GM12801 (cell line): Measurements from ENCODE around the gene PCP4L1.

Experiments
- CTCF ChIP-seq: IDR thresholded peaks from one replicate; pipeline ENCODE4 v1.5.1; 2011; ENCODE audit warnings: control low read depth; ENCODE audit not compliant: insufficient read length; ENCODE audit errors: extremely low read depth

PCP4L1 gene

DNA sequence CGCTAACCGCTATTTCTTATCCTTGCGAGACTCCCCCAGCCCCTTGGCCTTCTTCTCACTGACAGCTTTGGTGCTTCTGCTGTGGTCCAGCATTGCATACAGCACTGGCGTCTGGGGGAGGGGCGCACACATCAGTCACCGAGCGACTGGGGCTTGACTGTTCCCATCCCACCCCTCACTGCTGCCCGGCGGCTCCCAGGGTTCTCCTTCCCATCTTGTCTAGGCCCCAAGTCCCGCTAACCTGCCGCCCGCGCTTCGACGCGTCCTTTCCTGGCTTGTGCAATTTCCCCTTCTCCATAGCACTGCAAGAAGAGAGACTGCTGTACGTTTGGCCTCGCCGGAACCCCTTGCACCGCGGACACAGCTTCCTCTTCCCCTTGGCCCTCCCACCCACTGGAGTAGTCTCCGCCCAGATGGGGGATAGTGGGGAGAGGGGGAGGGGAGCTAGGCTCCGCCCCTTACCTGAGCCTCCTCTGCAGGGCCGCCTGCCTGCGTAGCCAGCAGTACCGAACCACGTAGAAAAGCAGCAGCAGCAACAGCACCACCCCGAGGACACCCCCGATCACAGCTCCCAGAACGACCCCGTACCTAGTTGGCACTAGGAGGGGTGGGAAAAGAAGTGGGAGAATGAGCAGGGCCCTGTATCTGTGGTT is 47.4 kb downstream of the PCP4L1 start:
- TF ChIP-seq CTCF, result no peak

DNA sequence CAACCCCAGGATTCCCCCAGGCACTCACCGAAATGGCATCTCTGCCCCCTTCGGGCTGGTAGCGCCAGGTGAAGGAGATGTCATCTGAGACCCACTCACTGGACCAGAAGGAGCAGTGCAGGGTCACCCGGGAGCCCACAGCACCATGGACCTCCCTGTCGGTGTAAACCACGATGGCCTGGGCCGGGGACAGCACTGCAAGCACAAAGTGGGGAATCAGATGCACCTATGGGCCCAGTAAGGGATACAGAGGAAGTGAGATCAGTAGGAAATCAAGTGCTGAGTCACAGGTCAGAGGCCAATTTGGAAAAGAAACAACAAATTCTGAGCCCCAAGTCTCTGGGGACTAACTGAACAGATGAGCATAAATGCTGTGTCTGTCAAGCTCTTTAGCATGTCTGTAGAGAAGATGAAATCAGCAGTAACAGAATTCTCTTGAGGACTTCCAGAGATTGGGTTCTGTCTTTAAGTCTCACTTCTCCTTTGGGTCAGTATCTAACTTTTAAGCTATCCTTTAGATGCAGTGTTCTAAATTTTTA is 48.8 kb downstream of the PCP4L1 start:
- TF ChIP-seq CTCF, result no peak

DNA sequence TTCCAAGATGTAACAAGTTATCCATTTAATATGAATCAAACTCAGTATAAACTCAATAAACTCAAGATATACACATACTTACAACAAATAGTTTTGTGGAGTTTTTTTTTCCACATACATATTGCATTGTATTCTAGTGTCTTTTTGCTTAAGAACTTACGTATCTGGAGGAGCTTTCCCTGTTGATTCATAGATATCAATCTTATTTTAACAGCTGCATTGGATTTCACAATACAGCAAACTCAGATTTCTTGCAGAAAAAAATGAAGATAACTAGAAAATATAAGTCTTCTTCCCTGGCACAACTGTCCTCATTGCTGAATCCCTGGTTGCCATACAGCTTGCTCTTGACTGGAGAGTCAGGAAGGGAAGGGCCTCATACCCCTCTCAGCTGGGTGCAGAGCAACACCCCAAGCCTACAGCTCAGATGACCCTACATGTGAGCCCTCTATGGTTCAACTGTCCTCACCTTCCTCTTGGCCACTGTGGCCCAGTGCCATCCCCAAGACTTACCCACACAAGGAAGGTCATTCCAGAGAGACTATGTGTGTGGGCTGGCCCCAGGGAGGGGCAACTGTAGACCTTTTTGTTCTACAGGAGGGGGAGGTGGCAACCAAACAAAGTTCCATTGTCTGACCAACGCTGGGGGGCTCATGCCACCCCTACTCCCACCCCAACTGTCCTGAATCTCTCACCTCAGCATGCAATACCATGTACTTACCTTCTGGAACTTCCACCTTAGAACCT is 49.5 kb downstream of the PCP4L1 start:
- no peak for TF ChIP-seq CTCF

GRCh38 chr1:161309868-161310267 is 51.3 kb downstream of the PCP4L1 start, which contains the start of gene MPZ:
Gene MPZ, minus strand, starts transcription at chr1:161309968. Its CDS starts 63 bp downstream, at chr1:161309905.
- no peak for TF ChIP-seq CTCF

GRCh38 chr1:161311595-161312181 is 53.1 kb downstream of the PCP4L1 start:
- no peak for TF ChIP-seq CTCF

DNA sequence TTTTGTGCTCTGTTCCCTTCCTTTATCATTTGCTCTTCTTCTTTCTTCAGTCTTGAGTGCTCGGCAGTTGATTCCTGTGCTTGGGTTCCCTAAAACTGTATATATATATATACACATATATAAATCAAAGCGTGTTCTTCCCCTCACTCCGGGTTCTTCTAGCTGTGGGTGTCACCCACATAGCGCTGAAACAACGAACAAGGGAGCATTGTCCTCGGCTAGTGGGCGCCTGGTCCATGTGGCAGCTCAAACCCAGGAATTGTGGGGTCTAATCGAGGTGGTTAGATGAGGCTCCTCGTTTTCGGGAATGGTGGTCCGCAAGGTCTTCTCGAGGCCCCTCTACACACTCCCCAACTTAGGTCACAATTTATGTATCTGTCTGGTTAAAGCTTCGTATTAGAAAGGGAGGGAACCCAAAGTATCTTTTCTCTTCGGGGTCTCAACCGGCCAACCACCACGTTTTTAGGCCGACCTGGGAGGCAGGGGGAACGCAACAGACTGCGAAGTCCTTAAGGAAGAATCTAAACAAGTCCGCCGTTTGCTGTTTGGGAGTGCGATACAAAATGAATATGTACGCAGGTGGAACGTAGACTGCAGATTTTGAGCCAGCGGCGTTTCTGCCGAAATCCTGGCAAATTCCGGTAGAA is 55.1 kb downstream of the PCP4L1 start:
- no peak for TF ChIP-seq CTCF

- no peak for TF ChIP-seq CTCF
Measured at GRCh38 chr1:161314201-161314981, 55.8 kb downstream of the PCP4L1 start, which contains the start of gene SDHC. Gene SDHC, plus strand, starts transcription at chr1:161314381. Its CDS starts 25 bp downstream, at chr1:161314406.
